Osteoblast (primary cell): ENCODE measurements around the gene BCAS3. TPM values are rescaled to one million over a fixed set of nuclear protein-coding genes. Genes with fewer than 3 reads are reported as not detected.

ENCODE experiments used
- DNase-seq: peaks from one replicate; pipeline ENCODE4 v3.0.0; 2011; ENCODE audit warnings: low spot score, mixed read lengths; ENCODE audit not compliant: insufficient read length; ENCODE audit errors: missing footprints
- H2AFZ ChIP-seq: 2 replicates; pipeline ENCODE4 v1.6.0; 2011; ENCODE audit warnings: mild to moderate bottlenecking, low read length
- H3K27ac ChIP-seq: 2 replicates; pipeline ENCODE4 v1.5.1; 2011; ENCODE audit warnings: mild to moderate bottlenecking, low read depth, low read length, moderate library complexity
- H3K27me3 ChIP-seq: 2 replicates; pipeline ENCODE4 v1.6.0; 2012; ENCODE audit warnings: mild to moderate bottlenecking, control low read depth, inconsistent platforms, low read length, moderate library complexity; ENCODE audit not compliant: insufficient read depth
- H3K36me3 ChIP-seq: 2 replicates; pipeline ENCODE4 v1.5.1; 2011; ENCODE audit warnings: mild to moderate bottlenecking, low read length, control low read depth, moderate library complexity; ENCODE audit not compliant: insufficient read depth
- H3K4me1 ChIP-seq: 2 replicates; pipeline ENCODE4 v1.5.1; 2011; ENCODE audit warnings: mild to moderate bottlenecking, low read length, control low read depth, moderate library complexity; ENCODE audit not compliant: insufficient read depth
- H3K4me2 ChIP-seq: 2 replicates; pipeline ENCODE4 v1.6.0; 2011; ENCODE audit warnings: mild to moderate bottlenecking, low read length; ENCODE audit not compliant: insufficient read depth
- H3K4me3 ChIP-seq: fragments of 200-600 bp; sonication (generic); 3 replicates; pipeline ENCODE4 v1.5.1; 2012; ENCODE audit warnings: mild to moderate bottlenecking, low read length, inconsistent platforms; ENCODE audit not compliant: insufficient read depth
- H3K79me2 ChIP-seq: 2 replicates; pipeline ENCODE4 v1.6.0; 2012; ENCODE audit warnings: mild to moderate bottlenecking, low read length, control low read depth, inconsistent platforms; ENCODE audit not compliant: insufficient read depth
- H3K9me3 ChIP-seq: 2 replicates; pipeline ENCODE4 v1.5.1; 2011; ENCODE audit warnings: low read depth, low read length, control low read depth
- H4K20me1 ChIP-seq: 2 replicates; pipeline ENCODE4 v1.6.0; 2012; ENCODE audit warnings: mild to moderate bottlenecking, low read length, control low read depth; ENCODE audit not compliant: insufficient read depth
- total RNA-seq: library from RNA; depleted of rRNA; stranded (reverse); fragments of >200 nt; gene quantifications from 2 replicates; pipeline ENCODE4 v1.2.3, GENCODE V29; 2012
- TF ChIP-seq, protein P1 (sequence below): IDR thresholded peaks from 2 replicates; pipeline ENCODE4 v1.5.1; 2011; ENCODE audit warnings: mild to moderate bottlenecking, low read depth, low read length, moderate library complexity; ENCODE audit errors: extremely low read depth

BCAS3 gene
- total RNA-seq, 1 donor: 31.5 TPM

- H4K20me1 ChIP-seq: no peaks in the 10 kb centered on the region
- no peaks in the 10 kb centered on the region for H3K4me1 ChIP-seq
- no peaks in the 10 kb centered on the region for H3K79me2 ChIP-seq
- H2AFZ ChIP-seq: no peak overlapping the region
- TF ChIP-seq, protein P1, sequence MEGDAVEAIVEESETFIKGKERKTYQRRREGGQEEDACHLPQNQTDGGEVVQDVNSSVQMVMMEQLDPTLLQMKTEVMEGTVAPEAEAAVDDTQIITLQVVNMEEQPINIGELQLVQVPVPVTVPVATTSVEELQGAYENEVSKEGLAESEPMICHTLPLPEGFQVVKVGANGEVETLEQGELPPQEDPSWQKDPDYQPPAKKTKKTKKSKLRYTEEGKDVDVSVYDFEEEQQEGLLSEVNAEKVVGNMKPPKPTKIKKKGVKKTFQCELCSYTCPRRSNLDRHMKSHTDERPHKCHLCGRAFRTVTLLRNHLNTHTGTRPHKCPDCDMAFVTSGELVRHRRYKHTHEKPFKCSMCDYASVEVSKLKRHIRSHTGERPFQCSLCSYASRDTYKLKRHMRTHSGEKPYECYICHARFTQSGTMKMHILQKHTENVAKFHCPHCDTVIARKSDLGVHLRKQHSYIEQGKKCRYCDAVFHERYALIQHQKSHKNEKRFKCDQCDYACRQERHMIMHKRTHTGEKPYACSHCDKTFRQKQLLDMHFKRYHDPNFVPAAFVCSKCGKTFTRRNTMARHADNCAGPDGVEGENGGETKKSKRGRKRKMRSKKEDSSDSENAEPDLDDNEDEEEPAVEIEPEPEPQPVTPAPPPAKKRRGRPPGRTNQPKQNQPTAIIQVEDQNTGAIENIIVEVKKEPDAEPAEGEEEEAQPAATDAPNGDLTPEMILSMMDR: no peak
- no peak overlapping the region for H3K27ac ChIP-seq
- no peaks in the 10 kb centered on the region for H3K36me3 ChIP-seq
- H3K9me3 ChIP-seq: no peaks in the 10 kb centered on the region
- H3K4me2 ChIP-seq: no peak overlapping the region
- H3K27me3 ChIP-seq: no peaks in the 10 kb centered on the region
- no peak overlapping the region for H3K4me3 ChIP-seq
- DNase-seq: no peak
These were observed 490.9 kb downstream of the BCAS3 start for GRCh38 chr17:61168506-61168905.

DNA sequence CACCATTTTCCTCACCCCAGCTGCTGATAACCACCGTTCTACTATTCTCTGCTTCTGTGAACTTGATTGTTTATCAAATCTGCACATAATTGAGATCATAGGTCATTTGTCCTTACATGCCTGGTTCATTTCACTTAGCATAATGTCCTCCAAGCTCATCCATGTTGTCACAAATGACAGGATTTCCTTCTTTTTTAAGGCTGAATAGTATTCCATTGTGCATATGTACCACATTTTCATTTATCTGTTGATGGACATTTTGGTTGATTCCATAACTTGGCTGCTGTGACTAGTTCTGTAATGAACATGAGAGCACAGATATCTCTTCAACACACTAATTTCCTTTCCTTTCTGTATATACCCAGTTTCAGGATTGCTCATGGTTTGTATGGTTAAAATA is 496.7 kb downstream of the BCAS3 start:
- H3K79me2 ChIP-seq: no peaks in the 10 kb centered on the region

DNA sequence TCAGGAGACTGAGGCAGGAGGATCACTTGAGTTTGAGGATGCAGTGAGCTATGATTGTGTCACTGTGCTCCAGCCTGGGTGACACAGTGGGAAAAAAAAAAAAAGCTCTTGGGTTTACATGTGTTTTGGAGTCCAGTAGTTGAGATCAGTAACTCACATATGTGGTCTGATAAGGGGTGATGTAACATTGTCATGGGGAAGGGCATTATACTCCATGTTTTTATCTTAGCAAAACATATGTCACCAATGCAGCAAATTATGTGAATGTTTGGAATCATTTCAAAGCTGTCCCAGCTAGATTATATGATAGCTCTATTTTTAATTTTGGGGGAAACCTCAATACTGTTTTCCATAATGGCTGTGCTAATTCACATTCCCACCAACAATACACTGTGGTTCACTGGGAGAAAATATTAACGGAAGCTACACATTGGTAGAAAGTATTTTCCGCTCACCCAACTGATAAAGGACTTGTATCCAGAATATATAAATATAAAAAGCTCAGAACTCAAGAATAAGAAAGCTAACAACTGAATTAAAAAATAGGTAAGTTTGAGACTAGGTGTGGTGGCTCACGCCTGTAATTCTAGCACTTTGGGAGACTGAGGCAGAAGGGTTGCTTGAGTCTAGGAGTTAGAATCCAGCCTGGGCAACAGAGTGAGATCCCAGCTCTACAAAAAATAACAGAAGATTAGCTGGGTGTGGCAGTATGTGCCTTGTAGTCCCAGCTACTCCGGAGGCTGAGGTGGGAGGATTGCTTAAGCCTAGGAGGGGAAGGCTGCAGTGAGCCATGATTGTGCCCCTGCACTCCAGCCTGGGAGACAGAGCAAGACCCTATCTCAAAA is 497.9 kb downstream of the BCAS3 start:
- no peaks in the 10 kb centered on the region for H3K4me1 ChIP-seq
- no peak overlapping the region for H3K4me2 ChIP-seq
- H3K4me3 ChIP-seq: no peak overlapping the region
- H3K36me3 ChIP-seq: no peaks in the 10 kb centered on the region
- no peak for DNase-seq
- no peaks in the 10 kb centered on the region for H4K20me1 ChIP-seq
- H3K79me2 ChIP-seq: no peaks in the 10 kb centered on the region
- no peaks in the 10 kb centered on the region for H3K9me3 ChIP-seq
- no peaks in the 10 kb centered on the region for H3K27me3 ChIP-seq
- no peak overlapping the region for H2AFZ ChIP-seq
- H3K27ac ChIP-seq: no peak overlapping the region
- TF ChIP-seq, protein P1: no peak

More for the DNA sequence above, 496.7 kb downstream of the BCAS3 start:
- TF ChIP-seq, protein P1: no peak
- Histone ChIP-seq H3K36me3 (no peaks in the 10 kb centered on the region), H3K4me2 (no peak overlapping the region), H4K20me1 (no peaks in the 10 kb centered on the region), H2AFZ (no peak overlapping the region), H3K4me1 (no peaks in the 10 kb centered on the region), H3K9me3 (no peaks in the 10 kb centered on the region), H3K27me3 (no peaks in the 10 kb centered on the region), H3K4me3 (no peak overlapping the region), H3K27ac (no peak overlapping the region)
- no peak for DNase-seq

GRCh38 chr17:61177351-61177750 is 499.7 kb downstream of the BCAS3 start:
- Histone ChIP-seq H3K4me1 (no peaks in the 10 kb centered on the region), H3K27me3 (no peaks in the 10 kb centered on the region), H3K27ac (no peak overlapping the region), H3K9me3 (no peaks in the 10 kb centered on the region), H3K4me3 (no peak overlapping the region), H2AFZ (no peak overlapping the region), H3K4me2 (no peak overlapping the region), H3K79me2 (no peaks in the 10 kb centered on the region), H4K20me1 (no peaks in the 10 kb centered on the region), H3K36me3 (no peaks in the 10 kb centered on the region)
- DNase-seq: no peak
- TF ChIP-seq, protein P1: no peak
